Vagina (tissue), 2 donors: ENCODE measurements around the gene MKI67.

Source experiments
- CTCF ChIP-seq, 3 experiments: fragments of 450-650 bp in 2 of 3; fragments of 200-600 bp in 1 of 3; sonication (generic) in 1 of 3; IDR thresholded peaks; one replicate each; pipeline ENCODE4 v1.5.1; 2017 to 2019; ENCODE audit warnings: antibody characterized with exemption in 3 of 3, mild to moderate bottlenecking in 2 of 3, moderate library complexity in 2 of 3
- POLR2A ChIP-seq, 2 donors: fragments of 450-650 bp; IDR thresholded peaks; one replicate each; pipeline ENCODE4 v1.6.1; 2017; ENCODE audit warnings: antibody characterized with exemption in 2 of 2, mild to moderate bottlenecking in 2 of 2, moderate library complexity in 2 of 2
- POLR2AphosphoS5 ChIP-seq, 2 donors: sonication (generic); formaldehyde crosslinking; IDR thresholded peaks; one replicate each; pipeline ENCODE4 v1.9.0; 2017; ENCODE audit warnings: antibody characterized with exemption in 2 of 2, mild to moderate bottlenecking in 2 of 2, low read depth in 1 of 2; ENCODE audit not compliant: insufficient read depth in 1 of 2

- no peak for TF ChIP-seq CTCF (IDR thresholded peaks at IDR 0.05)
- no peak for TF ChIP-seq POLR2A (IDR thresholded peaks at IDR 0.05)
- no peak for TF ChIP-seq POLR2AphosphoS5 (IDR thresholded peaks at IDR 0.05; ENCODE audit: insufficient read depth in 1 of 2, low read depth in 1 of 2)
Observed at GRCh38 chr10:128064108-128064969, 61.9 kb downstream of the MKI67 start.
